ENCODE data around the gene TSPAN4.

Gene TSPAN4

DNA sequence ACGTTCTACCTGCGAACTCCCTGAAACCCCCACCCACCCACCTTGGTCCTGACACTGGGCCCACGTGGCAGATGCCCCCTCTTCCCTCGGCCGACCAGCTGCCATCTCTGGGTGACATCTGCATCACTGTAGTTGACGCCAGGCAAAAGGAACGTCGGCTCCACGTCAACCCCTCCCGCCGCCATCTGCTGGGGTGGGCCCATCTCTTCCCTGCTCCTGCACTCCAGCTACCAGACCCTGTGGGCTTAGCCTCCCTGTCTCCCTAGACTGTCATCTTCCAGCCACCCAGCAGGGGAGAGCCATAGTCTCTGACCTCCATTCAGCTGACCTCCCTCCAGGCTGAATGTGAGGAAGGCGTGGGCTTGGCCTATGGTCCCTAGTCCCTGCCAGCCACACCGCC is 46.6 kb downstream of the TSPAN4 start:
- no peak for DNase-seq (ENCODE audit: low spot score)

GRCh38 chr11:889687-890475 is 47.2 kb downstream of the TSPAN4 start:
- DNase-seq (ENCODE audit: low spot score) = no peak

DNA sequence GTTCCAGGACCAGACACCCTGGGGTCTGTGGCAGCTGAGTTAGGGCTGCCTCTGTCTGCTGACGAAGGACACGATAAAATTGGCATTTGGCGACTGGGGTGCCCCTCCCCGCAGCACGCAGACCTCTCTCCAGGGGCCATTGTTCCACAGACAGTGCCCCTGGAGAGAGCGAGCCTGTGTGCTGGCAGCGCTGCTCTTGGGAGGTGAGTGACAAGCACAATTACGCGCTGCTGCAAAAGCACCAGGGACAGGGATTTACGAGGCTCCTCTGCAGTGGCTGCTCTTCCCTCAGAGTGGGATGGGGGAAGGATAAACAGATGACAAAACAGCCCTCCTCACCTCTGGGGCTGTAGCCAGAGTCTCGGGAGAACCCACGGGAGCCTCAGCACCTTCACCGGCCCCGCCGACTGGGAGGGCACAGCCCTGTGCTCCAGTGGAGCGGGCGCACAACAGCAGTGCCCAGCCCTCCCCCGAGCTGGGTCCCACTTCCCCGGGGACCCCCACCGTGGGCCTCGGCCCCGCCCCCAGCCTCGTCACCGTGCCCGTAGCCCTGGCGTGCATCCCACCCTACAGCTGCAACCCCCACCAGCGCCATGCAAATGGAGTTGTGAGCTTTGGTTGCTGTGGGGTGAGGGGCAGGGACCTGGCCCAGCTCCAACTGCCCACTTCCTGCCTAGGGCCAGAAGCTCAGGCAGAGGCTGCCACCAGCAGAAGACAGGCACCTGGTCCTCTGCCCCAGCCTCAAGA is 48.3 kb downstream of the TSPAN4 start:
- no peak for DNase-seq (ENCODE audit: low spot score)

GRCh38 chr11:893008-893654 is 50.5 kb downstream of the TSPAN4 start:
- DNase-seq (ENCODE audit: low spot score) = no peak

DNA sequence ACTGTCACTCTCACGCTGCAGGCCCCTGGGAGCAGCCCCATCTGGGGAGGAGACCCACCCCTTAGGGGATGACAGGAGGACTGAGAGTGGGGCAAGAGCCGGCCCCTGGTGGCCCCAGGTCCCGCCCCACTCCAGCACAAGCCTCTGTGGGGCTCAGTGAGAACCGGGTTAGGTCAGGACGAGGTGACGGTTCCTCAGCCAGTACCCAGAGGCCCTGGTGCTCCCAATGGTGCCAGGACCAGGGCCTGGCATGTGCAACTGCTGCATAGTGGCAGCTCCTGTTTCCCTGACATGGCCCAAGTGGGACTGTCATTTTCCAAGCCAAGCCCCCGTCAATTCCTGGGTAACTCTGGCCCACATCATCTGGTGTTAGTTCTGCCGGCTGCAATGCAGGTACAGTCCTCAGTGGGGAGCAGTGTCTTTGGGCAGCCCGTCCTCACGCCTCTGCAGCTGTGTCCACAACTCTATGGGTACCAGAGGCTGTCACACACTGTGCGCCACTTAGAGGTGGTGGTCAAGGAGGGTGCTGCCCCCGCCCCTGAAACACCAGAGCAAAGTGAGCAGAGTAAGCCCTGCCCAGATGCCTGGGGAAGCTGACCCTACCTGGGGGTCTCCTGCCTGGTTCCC is 52.0 kb downstream of the TSPAN4 start:
- no peak for DNase-seq (ENCODE audit: low spot score)

GRCh38 chr11:895331-896110 is 52.9 kb downstream of the TSPAN4 start:
- no peak for DNase-seq (ENCODE audit: low spot score)

DNA sequence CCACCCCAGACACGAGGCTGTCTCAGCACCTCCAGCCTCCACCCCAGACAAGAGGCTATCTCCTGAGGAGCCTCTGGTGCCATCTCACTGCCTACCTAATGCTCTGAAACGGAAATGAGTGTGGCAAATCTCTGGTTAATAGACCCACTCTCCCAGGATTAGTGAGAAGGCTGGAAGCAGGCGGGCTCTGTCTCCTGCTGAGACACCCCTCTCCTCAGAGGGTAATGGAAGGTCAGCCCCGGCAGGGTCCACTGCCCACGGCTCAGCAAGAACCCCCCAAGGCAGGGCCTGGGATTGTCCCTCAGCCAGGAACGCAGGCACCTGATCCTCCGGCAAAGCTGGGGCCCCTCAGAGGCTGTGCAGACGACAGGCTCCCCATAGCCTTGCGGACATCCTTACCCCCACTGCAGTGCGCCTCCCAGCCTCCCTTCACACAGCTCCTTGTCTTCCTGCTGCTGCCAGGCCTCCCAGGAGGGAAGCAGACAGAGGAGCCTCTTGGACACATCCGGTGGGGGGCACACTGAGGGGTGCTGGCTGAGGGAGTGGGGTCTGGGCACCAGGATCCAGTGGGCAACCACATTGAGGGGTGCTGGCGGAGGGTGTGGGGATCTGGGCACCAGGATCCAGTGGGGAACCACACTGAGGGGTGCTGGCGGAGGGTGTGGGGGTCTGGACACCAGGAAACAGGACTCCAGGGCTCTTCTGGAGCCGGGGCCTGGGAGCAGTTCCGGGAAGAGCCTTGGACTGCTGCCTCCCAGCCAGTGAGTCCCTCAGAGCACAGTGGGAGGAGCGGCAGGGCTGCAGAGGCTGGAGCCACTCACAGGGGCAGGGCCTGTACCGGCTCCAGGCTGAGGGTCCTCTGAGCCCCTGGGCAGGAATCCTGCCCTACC is 54.8 kb downstream of the TSPAN4 start:
- DNase-seq (ENCODE audit: low spot score) = no peak

DNA sequence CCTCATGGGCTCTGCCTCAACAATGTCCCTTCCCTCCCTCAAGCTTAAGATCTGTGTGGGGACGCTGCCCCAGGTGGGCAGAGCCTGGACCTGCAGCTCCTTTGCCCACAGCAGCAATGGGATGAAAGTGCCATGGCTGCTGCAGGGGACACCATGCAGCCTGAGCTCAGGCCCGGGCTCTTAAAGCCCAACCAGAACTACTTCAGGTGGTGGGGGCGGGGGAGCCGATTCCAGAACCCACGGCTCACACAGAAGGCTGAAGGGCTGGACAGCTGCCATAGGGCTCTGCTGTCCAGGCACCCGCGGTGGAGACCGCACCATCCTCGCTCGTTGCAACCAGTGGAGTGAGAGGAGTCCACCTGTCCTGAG is 55.5 kb downstream of the TSPAN4 start:
- peak; percentile 34 for DNase-seq (ENCODE audit: low spot score)

GRCh38 chr11:898540-899190 is 56.0 kb downstream of the TSPAN4 start:
- no peak for DNase-seq (ENCODE audit: low spot score)

DNA sequence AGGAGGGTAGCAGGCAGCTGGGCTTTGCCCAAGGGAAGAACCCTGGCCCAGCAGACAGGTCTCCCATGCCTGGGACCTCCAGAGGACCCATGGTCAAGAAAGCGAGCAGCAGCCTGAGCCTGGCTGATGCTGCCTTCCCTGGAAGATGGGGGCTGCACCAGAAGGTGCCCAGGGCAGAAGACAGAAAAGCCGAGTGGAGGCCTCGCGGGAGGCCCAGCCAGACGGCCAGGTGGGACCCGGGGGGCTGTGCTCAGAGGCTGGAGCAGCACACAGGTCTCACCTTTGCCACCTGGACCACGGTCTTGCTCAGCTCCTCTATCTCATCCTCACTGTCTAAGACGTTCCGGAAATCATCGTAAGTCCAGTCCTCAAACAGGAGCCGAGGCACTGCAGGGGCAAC is 57.1 kb downstream of the TSPAN4 start:
- DNase-seq (ENCODE audit: low spot score) = no peak

DNA sequence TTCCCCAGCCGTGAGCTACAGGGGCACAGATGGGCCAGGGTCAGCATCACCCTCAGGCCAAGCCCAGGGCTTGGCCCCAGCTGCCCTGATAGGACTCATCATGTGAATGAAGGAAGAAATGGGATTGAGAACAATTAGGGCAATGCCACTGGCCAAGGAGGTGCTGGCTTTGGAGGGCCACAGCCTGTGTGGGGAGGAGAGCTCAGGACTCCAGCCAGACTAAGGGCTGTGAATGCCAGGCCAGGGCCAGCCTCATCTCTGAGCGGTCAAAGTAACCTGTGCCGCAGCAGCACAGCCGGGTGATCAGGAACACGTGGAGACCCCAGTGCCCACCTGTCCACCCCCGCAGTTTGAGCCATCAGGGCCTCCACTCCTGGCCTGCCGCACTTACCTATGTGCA is 57.9 kb downstream of the TSPAN4 start:
- DNase-seq (ENCODE audit: low spot score) = no peak

GRCh38 chr11:901452-902061 is 58.9 kb downstream of the TSPAN4 start:
- DNase-seq (ENCODE audit: low spot score) = no peak

DNA sequence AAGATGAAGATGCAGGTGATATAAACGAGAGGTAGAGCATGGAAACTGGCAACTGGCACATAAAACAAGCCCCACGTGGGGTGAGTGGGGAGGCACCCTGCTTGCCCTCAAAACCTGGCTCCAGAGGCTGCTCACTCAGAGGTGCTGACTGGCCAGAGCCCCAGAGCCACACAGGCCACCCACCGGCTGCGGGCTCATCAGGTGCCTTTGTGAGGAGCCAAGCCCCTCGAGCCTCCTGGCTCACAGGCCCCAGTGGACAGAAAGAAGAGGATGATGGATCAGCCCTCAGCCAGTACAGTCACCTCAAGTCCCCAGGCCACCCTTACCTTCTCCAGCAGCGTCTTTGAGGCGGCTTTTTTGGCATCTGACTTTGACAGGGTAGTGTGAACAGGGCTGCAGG is 61.7 kb downstream of the TSPAN4 start:
- no peak for DNase-seq (ENCODE audit: low spot score)

DNA sequence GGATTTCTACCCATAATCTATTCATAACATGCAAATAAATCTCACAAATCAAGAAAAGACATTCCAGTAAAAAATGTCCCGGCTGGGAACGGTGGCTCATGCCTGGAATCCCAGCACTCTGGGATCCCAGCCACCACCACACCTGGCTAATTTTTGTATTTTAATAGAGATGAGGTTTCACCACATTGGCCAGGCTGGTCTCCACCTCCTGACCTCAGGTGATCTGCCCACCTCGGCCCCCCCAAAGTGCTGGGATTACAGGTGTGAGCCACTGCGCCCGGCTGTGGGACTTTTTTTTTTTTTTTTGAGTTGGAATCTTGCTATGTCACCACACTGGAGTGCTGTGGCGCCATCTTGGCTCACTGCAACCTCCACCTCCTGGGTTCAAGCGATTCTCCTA is 63.3 kb downstream of the TSPAN4 start:
- DNase-seq (ENCODE audit: low spot score) = no peak

- no peak for DNase-seq (ENCODE audit: low spot score)
Observed at GRCh38 chr11:907668-908067, 65.0 kb downstream of the TSPAN4 start.

- no peak for DNase-seq (ENCODE audit: low spot score)
Observed at GRCh38 chr11:908273-908672, 65.6 kb downstream of the TSPAN4 start.

GRCh38 chr11:909406-909805 is 66.8 kb downstream of the TSPAN4 start:
- DNase-seq (ENCODE audit: low spot score) = no peak

DNA sequence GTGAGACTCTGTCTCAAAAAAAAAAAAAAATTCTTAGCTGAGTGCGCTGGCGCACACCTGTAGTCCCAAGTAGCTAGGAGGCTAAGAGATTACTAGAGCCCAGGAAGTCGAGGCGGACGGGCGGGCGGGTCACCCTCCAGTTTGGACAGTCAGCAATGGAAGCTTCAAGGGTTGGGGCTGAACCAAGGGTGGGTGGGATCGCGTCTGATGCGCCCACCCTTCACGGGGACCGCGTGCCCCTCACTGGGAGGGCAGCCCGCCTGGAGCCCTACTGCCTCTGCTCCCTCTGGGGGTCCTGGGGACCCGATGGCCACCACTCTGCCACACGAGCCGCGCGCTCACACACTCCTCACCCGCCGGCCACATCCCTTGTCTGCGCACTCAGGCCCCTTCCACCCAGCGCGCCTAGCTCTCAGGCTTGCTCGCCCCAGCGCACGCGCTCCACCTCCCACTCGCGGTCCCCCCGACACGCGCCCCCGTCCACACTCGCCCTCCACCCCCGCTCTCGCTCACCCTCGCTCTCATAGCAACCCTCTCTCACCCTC is 67.5 kb downstream of the TSPAN4 start:
- DNase-seq (ENCODE audit: low spot score) = no peak

DNA sequence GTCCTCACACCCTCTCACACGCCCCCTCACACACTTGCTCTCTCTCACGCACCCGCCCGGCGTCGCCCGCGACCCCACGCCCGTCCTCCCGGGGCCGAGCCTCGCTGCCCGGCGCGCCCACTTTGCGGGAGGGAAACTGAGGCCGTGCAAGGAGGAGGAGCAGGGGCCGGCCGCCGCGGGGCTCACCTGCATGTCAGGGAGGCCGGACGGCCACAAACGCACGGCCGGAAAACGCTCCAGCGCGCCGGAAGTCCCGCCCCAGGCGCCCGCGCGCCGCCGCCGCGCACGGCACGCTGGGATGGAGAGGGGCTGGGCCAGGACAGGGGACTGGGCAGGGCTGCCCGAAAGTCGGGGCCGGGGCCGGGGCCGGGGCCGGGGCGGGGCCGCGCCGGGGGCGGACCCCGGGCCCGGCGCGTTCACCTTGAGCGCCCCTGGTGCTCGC is 68.0 kb downstream of the TSPAN4 start, which contains the start of gene CHID1:
CHID1 (minus strand) TSS at position 222 of the 442 bp plus-strand sequence. CDS start 5,994 bp downstream, outside the sequence.
- peak; percentile 84 for DNase-seq (ENCODE audit: low spot score)
